Natural killer cell treated with Interleukin-12 subunit alpha and Interleukin-12 subunit beta and Interleukin-15 and Interleukin-18, amount 100 ng/mL, for 72 hours (primary cell): ENCODE measurements around the gene PNKD. TPM values are rescaled to one million over a fixed set of nuclear protein-coding genes. Genes with fewer than 3 reads are reported as not detected.

Experiments
- ATAC-seq, 2 donors: fragments of 150-1000 bp; cut with Tn5 transposase in 1 of 2; sonication (Bioruptor Pico), chemical (Tn5 transposase) in 1 of 2; 2 replicates each; pipeline ENCODE4 v1.10.0; 2021
- DNase-seq: peaks from one replicate; pipeline ENCODE4 v3.0.0; 2022; ENCODE audit warnings: low spot score
- H3K27ac Mint-ChIP-seq, 2 donors: 1 replicate in 1 of 2; 2 replicates in 1 of 2; pipeline ENCODE4 v1.8.0; 2022; ENCODE audit warnings: mixed read lengths in 2 of 2, mild to moderate bottlenecking in 1 of 2, moderate library complexity in 1 of 2
- H3K27me3 Mint-ChIP-seq, 2 donors: 1 replicate in 1 of 2; 2 replicates in 1 of 2; pipeline ENCODE4 v1.8.0; 2022; ENCODE audit warnings: mixed read lengths in 2 of 2
- H3K36me3 Mint-ChIP-seq: one replicate; pipeline ENCODE4 v1.8.0; 2022; ENCODE audit warnings: mixed read lengths
- H3K4me1 Mint-ChIP-seq, 2 donors: 1 replicate in 1 of 2; 2 replicates in 1 of 2; pipeline ENCODE4 v1.8.0; 2022; ENCODE audit warnings: low read depth in 2 of 2, mixed read lengths in 2 of 2, mild to moderate bottlenecking in 1 of 2
- H3K4me3 Mint-ChIP-seq: one replicate; pipeline ENCODE4 v1.8.0; 2022; ENCODE audit warnings: mixed read lengths
- H3K9me3 Mint-ChIP-seq: 2 replicates; pipeline ENCODE4 v1.8.0; 2022; ENCODE audit warnings: mixed read lengths
- total RNA-seq, 2 donors: library from RNA; stranded (reverse); gene quantifications; one replicate each; pipeline ENCODE4 v1.2.3, GENCODE V29; 2022

The PNKD gene
- total RNA-seq, 2 donors from 2014 or later = 20.6 to 22.0 TPM

GRCh38 chr2:218261423-218262236 lies 8.7 kb upstream of the PNKD start:
- Mint-ChIP-seq H3K4me3 (no peak overlapping the region), H3K9me3 (no peaks in the 10 kb centered on the region), H3K27me3 (no peaks in the 10 kb centered on the region), H3K27ac (peak overlapping the region in 1 of 2 donors; percentile 14), H3K4me1 (peaks cover 25 to 35% of the 10 kb centered on the region in 2 donors), H3K36me3 (no peaks in the 10 kb centered on the region)
- ATAC-seq = no peak
- no peak for DNase-seq

- ATAC-seq = no peak
- H3K4me3 Mint-ChIP-seq = no peak overlapping the region
- H3K27ac Mint-ChIP-seq = no peak overlapping the region
- peaks cover 20 to 34% of the 10 kb centered on the region in 2 donors for H3K4me1 Mint-ChIP-seq
- no peak for DNase-seq
- no peaks in the 10 kb centered on the region for H3K9me3 Mint-ChIP-seq
- no peaks in the 10 kb centered on the region for H3K27me3 Mint-ChIP-seq
- H3K36me3 Mint-ChIP-seq = no peaks in the 10 kb centered on the region
These were observed 8.1 kb upstream of the PNKD start for GRCh38 chr2:218262237-218262600.

- Mint-ChIP-seq H3K4me1 (peaks cover 14 to 32% of the 10 kb centered on the region in 2 donors), H3K36me3 (no peaks in the 10 kb centered on the region), H3K4me3 (no peak overlapping the region), H3K27me3 (no peaks in the 10 kb centered on the region), H3K27ac (peak overlapping the region in 1 of 2 donors; percentile 69), H3K9me3 (no peaks in the 10 kb centered on the region)
- DNase-seq = no peak
- peak in 1 of 2 donors; percentile 2 for ATAC-seq
These were observed 7.4 kb upstream of the PNKD start for GRCh38 chr2:218262631-218263586.

GRCh38 chr2:218263817-218264641 lies 6.3 kb upstream of the PNKD start:
- DNase-seq (no peak), ATAC-seq (peak; percentile 62 to 75)
- no peak overlapping the region for H3K4me3 Mint-ChIP-seq
- H3K27ac Mint-ChIP-seq = peak overlapping the region in 1 of 2 donors; percentile 69
- no peaks in the 10 kb centered on the region for H3K36me3 Mint-ChIP-seq
- no peaks in the 10 kb centered on the region for H3K27me3 Mint-ChIP-seq
- H3K9me3 Mint-ChIP-seq = no peaks in the 10 kb centered on the region
- peaks cover 15 to 28% of the 10 kb centered on the region in 2 donors for H3K4me1 Mint-ChIP-seq

GRCh38 chr2:218264773-218265561 lies 5.4 kb upstream of the PNKD start:
- no peaks in the 10 kb centered on the region for H3K9me3 Mint-ChIP-seq
- ATAC-seq (no peak), DNase-seq (no peak)
- H3K27me3 Mint-ChIP-seq = no peaks in the 10 kb centered on the region
- H3K27ac Mint-ChIP-seq = peak overlapping the region in 1 of 2 donors; percentile 69
- H3K4me3 Mint-ChIP-seq = no peak overlapping the region
- H3K36me3 Mint-ChIP-seq = no peaks in the 10 kb centered on the region
- peaks cover 17 to 25% of the 10 kb centered on the region in 2 donors for H3K4me1 Mint-ChIP-seq

GRCh38 chr2:218265626-218266025 lies 4.7 kb upstream of the PNKD start:
- Mint-ChIP-seq H3K36me3 (no peaks in the 10 kb centered on the region), H3K4me3 (no peak overlapping the region), H3K27me3 (no peaks in the 10 kb centered on the region), H3K9me3 (no peaks in the 10 kb centered on the region), H3K27ac (peak overlapping the region in 1 of 2 donors; percentile 69), H3K4me1 (peaks cover 24 to 25% of the 10 kb centered on the region in 2 donors)
- DNase-seq (no peak), ATAC-seq (no peak)

GRCh38 chr2:218266316-218266979 lies 3.9 kb upstream of the PNKD start:
- H3K27ac Mint-ChIP-seq = peak overlapping the region in 1 of 2 donors; percentile 69
- no peak for DNase-seq
- H3K4me1 Mint-ChIP-seq = peaks cover 29 to 32% of the 10 kb centered on the region in 2 donors

GRCh38 chr2:218267259-218267658 lies 3.1 kb upstream of the PNKD start:
- Mint-ChIP-seq H3K4me1 (peaks cover 37 to 40% of the 10 kb centered on the region in 2 donors), H3K36me3 (no peaks in the 10 kb centered on the region), H3K27me3 (no peaks in the 10 kb centered on the region), H3K4me3 (peak overlapping the region; percentile 51), H3K27ac (peak overlapping the region in 1 of 2 donors; percentile 38), H3K9me3 (no peaks in the 10 kb centered on the region)
- ATAC-seq = no peak
- DNase-seq = no peak

More at GRCh38 chr2:218266316-218266979, 3.9 kb upstream of the PNKD start:
- Mint-ChIP-seq H3K4me3 (no peak overlapping the region), H3K27me3 (no peaks in the 10 kb centered on the region), H3K9me3 (no peaks in the 10 kb centered on the region), H3K36me3 (no peaks in the 10 kb centered on the region)
- no peak for ATAC-seq

GRCh38 chr2:218270721-218271486 lies 585 bp downstream of the PNKD start:
- no peaks in the 10 kb centered on the region for H3K27me3 Mint-ChIP-seq
- peaks cover 31 to 40% of the 10 kb centered on the region in 2 donors for H3K4me1 Mint-ChIP-seq
- H3K9me3 Mint-ChIP-seq = no peaks in the 10 kb centered on the region
- H3K36me3 Mint-ChIP-seq = no peaks in the 10 kb centered on the region
- DNase-seq (no peak), ATAC-seq (no peak)
- H3K27ac Mint-ChIP-seq = peak overlapping the region; percentile 87
- H3K4me3 Mint-ChIP-seq = peak overlapping the region; percentile 90

- Mint-ChIP-seq H3K9me3 (no peaks in the 10 kb centered on the region), H3K36me3 (no peaks in the 10 kb centered on the region), H3K4me1 (peaks cover 31 to 38% of the 10 kb centered on the region in 2 donors), H3K4me3 (peak overlapping the region; percentile 90), H3K27me3 (no peaks in the 10 kb centered on the region), H3K27ac (peak overlapping the region; percentile 87)
- ATAC-seq (no peak), DNase-seq (no peak)
These were observed 1.1 kb downstream of the PNKD start for GRCh38 chr2:218271487-218271797.

GRCh38 chr2:218271865-218272530 lies 1.7 kb downstream of the PNKD start:
- H3K27me3 Mint-ChIP-seq = no peaks in the 10 kb centered on the region
- no peaks in the 10 kb centered on the region for H3K9me3 Mint-ChIP-seq
- DNase-seq (no peak), ATAC-seq (no peak)
- H3K36me3 Mint-ChIP-seq = peaks cover 3% of the 10 kb centered on the region
- H3K4me3 Mint-ChIP-seq = peak overlapping the region; percentile 90
- peak overlapping the region; percentile 87 for H3K27ac Mint-ChIP-seq
- peaks cover 31 to 38% of the 10 kb centered on the region in 2 donors for H3K4me1 Mint-ChIP-seq
